PC-3 (cell line): Measurements from ENCODE around the gene MGAM2.

Experiments used
- CTCF ChIP-seq: fragments of 300-600 bp; sonication (generic); conservative IDR thresholded peaks from 2 replicates; pipeline ENCODE4 v1.5.1; 2017; ENCODE audit warnings: antibody characterized with exemption, low read depth, mild to moderate bottlenecking, low read length
- EZH2 ChIP-seq: fragments of 300-600 bp; sonication (generic); IDR thresholded peaks from one replicate; pipeline ENCODE4 v1.6.1; 2017; ENCODE audit warnings: antibody characterized with exemption, mild to moderate bottlenecking, low read length; ENCODE audit not compliant: unreplicated experiment

- TF ChIP-seq CTCF (no peak), EZH2 (no peak)
Observed at GRCh38 chr7:142088022-142088714, 23.4 kb upstream of the MGAM2 start.
